NCI-H1105 (cell line): ENCODE results near the gene PLK5.
"Not testable (repeated sequence)": the region's sequence is repeated elsewhere in the genome, so short reads cannot be mapped to it uniquely, and the experiment has no call there.

ENCODE experiments used
- DNase-seq: peaks from one replicate; lab custom pipeline; 2025; lab: John Stamatoyannopoulos, UW

Gene PLK5, protein sequence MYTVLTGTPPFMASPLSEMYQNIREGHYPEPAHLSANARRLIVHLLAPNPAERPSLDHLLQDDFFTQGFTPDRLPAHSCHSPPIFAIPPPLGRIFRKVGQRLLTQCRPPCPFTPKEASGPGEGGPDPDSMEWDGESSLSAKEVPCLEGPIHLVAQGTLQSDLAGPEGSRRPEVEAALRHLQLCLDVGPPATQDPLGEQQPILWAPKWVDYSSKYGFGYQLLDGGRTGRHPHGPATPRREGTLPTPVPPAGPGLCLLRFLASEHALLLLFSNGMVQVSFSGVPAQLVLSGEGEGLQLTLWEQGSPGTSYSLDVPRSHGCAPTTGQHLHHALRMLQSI

DNA sequence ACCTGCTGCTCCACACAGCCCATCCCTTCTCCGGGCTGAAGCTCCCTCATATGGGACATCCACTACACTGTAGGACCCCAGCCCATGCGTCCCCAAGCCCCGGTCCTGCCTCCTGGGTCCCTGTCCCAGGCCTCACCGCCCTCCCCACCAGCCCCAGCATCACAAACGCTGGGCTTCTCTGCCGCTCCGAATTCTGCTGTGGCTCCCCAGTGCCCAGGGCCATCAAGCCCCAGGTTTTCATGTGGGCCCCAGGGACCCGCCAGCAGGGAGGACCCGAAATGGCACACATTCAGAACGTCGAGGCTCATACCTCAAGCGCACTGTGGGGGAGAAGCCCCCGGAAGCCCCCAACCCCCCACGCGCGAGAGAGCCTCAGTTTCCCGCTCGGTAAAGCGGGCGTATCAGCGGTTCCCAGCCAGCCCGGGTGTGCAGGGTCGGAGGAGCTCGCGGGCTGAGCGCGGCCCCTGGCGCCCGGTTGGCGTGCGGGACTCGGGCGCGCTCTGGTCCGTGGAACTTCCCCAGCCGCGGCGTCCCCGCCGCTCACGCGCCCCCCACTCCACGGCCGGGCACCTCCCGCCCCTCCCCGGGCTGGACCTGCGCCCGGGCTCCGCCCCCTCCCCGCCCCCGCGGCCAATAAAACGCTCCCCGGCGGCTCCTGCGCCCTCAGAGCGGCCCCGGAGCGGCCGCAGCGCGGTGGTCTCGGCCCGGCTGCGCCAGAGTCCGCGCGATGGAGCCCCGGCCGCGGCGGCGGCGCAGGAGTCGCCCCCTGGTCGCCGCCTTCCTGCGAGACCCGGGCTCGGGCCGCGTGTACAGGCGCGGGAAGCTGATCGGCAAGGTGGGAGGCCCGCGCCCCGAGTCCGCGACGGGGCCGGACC is at the start of gene PLK5:
PLK5 (plus strand) TSS at position 666 of the 875 bp plus-strand sequence. CDS start 2,920 bp downstream, outside the sequence.
- DNase-seq, result no peak

DNA sequence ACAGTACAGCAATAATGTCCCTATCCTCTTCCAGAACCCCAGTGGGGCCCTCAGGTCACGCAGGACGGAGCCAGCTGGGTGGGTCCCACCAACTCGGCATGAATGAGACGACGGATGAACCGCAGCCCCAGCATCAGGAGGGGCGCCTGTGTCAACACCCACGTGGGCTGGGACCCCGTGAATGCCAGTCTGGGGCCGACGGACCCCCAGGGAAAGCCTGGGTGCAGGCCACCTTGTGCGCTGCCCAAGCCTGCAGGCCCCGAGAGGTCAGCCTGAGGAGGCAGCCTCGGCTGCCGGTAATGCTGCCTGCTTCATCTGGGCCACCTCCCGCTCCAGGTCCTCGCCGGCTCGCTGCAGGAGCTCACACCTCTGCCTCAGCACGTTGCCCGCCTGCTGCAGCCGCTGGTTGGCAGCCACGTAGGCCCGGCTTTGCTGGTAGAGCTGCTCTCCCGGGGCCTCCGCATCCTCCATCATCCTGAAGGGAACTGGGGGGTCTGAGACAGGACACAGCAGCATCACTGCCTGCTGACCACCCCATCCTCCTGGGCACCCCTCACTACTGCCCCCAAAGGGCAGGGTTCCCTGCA is 49.0 kb upstream of the PLK5 start:
- DNase-seq, result no peak

DNA sequence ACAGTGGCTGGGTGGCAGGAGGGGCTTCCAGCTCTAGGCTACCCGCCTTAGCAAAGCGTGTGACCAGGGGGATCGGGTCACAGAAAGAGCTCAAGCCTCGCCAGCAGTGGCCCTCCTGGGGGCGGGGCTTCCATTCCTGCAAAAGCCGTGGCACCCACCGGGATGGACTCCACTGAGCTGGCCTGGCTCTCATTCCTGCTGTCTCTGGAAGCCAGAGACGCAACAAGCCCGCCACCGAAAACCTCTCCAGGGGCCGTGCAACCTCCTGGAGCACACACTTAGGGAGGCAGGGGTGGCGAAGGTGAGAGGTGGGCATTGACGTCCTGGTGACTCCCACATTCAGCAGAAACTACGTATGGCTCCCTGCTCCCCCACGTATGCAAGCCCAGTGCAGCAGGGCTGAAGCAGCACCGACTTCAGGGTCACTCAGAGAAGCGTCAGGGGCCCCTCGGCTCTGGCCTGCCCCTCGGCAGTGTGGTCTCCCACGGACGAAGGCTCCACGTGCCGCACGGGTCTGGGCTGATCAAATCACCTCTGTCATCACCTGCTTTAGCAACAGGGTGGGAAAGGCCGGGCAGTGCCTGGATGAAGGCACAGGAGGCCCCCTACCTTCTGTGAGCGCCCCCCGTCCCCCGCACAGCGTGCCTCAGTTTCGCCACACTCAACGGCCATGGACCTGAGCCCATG is 48.0 kb upstream of the PLK5 start:
- no peak for DNase-seq

DNA sequence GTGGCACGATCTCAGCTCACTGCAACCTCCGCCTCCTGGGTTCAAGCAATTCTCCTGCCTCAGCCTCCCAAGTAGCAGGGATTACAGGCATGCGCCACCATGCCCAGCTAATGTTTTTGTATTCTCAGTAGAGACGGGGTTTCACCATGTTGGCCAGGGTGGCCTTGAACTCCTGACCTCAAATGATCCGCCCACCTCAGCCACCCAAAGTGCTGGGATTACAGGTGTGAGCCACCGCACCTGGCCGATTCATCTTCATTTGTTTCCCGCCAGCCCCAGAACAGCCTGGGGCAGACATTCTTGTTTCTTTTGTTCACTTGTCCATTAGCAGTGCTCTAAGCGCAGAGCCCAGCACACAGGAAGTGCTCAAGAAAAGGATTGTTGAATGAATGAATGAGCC is 46.8 kb upstream of the PLK5 start:
- DNase-seq, result not testable (repeated sequence)

DNA sequence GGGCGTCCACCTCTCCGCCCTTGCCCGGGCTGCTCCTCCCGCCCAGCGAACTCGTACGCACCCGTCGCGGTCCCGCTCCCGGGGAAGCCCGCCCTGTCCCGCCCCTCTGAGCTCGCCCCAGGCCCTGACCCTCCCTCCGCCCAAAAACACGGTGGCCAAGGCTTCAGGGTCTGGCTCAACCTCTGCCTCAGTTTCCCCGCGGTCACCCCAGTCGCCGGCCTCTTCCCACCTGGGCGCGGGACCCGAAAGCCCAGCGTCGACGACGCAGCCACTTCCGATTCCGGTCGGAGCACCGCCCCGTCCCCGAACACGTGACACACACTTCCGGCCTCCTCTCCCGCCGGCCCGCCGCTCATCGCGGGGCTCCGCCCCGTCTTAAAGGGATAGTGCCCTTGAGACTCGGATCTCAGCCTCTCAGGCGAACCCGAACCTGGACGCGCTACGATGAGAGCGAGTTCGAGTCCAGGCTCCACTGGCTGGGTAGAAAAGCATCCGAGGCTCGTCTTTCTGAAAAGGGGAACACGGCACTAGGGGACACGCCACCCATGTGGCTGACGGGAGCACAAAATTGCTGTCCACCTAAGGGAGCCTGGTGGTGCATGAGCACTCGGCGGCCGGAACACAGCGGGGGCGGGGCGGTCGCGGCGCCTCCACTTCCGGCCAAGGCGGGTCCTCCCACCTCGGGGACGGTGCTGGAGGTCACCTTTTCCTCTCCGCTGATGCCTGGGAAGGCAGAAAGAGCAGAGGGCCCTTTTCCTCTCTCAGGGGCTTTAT is 44.8 kb upstream of the PLK5 start, which contains the start of gene C19orf25:
C19orf25 (minus strand) TSS at position 282 of the 774 bp plus-strand sequence. CDS start 312 bp downstream, outside the sequence.
- DNase-seq, result peak; percentile 90

DNA sequence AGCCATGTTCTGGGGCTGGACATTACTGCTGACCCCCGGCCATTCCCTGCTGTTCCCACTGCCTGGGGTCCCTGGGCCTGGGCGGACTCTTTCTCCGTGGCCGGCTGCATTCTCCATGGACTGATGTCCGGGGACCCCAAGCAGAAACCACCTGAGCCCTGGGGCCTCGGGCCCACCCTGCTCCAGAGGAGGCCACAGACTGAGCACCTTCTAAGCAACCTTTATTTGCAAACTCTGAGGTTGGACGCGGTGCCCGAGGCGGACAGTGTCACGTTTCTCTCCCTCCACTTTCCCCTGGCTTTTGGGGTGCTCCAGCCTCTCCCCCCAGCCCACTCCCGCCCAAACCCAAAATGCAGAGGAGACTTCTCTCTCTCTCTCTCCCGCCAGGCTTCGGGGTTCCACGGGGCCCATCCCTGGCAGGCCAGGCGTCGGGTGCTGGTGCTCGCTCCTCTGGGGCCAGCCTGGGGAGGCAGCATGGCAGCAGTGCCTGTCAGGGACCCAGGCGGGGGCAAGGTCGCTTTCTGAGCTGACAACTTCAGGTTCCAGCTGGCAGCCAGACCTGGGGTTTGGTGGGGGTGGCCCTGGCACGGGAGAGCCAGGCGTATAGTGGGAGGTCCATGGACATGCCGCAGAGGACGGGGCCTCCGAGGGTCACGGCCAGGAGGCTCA is 42.5 kb upstream of the PLK5 start:
- DNase-seq, result no peak

DNA sequence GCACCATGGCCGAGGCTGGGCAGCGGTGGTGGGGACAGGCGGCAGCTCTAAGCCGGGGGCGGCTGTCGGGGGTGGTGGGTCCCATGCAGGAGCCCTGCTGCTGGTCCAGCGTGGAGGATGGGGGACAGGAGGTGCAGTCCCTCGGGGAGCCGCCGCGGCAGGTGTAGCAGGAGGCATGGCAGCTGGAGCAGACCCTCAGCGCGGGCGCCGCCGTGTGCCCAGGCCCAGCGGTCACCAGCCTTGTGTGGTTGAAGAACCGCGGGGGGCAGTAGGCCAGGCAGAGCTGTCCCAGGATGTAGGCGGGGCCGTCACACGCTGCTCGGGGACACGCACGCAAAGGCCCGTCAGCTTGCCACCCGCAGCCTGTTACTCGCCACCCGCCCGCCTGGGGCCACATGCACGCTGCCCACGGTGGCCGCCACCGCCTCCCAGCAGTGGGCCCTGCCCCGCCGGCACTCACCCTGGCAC is 42.0 kb upstream of the PLK5 start:
- DNase-seq, result no peak

DNA sequence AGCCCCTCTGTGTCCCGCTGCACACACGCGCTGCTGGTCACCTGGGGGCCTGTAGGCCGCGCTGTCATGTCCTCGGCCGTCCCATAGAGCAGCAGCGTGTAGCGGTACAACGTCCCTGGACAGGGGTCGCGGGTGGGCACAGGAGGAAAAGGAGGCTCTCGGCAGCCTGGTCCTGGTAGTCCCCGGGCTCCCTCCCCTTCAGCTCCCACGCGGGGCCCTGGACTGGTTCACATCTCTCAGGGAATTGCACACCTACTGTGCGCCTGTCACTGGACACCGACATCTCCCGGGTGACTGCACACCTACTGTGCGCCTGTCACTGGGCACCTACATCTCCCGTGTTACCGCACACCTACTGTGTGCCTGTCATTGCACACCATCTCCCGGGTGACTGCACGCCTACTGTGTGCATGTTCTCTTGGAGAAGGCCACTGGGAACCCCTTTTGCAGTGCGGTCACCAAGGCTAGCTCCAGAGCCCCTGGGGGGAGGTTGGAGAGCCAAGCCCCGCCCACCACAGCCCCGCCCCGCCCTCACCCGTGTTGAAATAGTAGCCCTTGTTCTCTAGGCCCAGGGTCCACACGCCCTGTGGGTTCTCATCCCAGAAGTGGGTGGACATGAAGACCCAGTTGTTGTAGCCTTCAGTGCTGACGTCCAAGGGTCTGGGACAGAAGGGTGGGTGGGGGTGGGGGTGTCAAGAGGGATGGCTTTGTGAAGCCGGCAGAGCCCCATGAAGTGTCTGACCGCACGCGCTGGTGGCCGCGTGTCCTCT is 41.3 kb upstream of the PLK5 start:
- DNase-seq, result no peak

DNA sequence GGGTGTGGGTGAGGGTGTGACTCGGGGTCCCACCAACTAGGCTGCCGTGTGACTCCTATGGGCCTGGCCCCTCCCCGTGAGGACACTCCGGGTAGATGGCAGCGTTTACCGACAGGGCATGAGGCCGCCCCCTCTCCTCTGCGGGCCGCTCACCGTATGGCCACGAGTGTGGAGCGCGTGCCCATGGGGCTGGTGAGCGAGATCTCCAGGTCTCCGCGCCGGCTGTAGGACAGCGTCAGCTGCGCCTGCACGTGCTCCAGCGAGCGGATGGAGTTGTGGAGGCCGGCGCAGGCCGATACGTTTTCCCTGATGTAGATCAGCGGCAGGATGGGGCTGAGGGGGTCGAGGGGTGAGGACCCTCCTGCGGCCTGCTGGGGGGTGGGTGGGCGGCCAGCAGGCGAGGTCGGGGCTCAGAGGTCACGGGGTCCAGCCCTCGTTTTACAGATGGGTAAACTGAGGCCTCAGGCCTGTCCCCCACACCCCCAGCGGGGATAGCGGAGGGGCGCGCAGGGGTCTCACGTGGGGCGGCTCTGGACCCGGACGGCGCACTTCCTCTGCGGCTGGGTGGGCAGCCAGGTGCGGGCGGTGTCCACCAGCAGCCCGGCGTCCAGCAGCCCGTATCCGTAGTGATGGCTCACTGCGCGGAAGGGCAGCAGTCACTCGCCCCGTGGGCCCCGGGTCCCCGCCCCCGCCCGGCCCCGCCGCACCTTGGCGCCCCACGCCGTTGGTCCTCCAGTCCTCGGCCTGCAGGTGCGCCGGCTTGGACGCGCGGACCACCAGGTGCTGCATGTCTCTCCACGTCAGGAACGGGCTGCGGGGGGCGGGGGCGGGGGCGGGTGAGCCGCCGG is 40.5 kb upstream of the PLK5 start:
- DNase-seq, result no peak

DNA sequence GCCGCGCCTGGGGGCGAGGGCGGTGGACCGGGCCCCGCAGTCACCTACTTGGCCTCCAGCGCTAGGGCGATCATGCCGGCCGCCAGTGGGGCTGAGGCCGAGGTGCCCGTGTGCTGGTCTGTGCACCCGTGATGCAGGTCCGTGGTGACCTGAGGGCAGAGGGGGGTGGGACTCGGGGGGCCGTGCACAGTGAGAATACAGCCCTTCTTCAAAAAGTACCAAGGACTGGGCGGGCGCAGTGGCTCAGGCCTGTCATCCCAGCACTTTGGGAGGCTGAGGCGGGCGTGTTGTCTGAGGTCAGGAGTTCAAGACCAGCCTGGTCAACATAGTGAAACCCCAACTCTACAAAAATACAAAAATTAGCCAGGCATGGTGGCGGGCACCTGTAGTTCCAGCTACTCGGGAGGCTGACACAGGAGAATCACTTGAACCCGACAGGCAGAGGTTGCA is 39.9 kb upstream of the PLK5 start:
- DNase-seq, result no peak

DNA sequence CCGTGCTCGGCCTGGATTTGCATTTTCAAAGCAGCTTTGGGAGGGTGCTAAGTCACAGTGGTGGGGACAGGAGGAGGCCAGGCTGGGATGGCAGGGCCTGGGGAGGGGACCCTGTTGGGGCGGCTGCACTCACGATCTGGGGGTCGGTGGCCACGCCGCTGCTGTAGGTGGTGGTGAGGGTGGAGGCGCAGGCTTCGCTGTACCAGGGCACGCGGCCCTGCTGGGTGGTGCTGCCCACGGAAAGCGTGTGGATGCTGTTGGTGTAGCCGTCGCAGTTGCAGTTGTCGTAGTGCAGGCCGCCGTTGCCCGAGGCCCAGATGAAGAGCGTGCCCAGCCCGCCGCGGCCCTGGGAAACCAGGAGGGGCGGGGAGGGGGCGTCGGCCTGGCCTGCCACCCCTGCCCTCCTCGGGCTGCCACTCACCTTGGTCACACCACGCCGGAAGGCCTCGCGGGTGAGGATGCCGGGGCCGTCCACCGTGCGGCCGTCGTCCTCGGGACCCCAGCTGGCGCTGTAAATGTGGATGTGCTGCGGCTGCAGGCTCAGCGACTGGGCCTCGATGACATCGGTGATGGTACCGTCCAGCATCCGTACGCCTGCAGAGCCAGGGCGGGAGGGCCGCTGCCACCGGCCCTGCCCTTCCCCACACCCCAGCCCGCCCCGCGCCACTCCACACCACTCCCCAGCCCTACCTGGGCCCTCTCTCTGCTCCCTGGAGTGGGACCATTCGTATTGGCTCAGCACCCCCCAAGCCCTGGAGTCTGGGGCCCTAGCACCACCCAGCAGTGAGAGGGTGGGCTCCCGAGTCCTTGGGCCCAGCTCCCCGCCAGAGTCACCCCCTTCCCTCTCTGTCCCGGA is 36.9 kb upstream of the PLK5 start:
- no peak for DNase-seq

DNA sequence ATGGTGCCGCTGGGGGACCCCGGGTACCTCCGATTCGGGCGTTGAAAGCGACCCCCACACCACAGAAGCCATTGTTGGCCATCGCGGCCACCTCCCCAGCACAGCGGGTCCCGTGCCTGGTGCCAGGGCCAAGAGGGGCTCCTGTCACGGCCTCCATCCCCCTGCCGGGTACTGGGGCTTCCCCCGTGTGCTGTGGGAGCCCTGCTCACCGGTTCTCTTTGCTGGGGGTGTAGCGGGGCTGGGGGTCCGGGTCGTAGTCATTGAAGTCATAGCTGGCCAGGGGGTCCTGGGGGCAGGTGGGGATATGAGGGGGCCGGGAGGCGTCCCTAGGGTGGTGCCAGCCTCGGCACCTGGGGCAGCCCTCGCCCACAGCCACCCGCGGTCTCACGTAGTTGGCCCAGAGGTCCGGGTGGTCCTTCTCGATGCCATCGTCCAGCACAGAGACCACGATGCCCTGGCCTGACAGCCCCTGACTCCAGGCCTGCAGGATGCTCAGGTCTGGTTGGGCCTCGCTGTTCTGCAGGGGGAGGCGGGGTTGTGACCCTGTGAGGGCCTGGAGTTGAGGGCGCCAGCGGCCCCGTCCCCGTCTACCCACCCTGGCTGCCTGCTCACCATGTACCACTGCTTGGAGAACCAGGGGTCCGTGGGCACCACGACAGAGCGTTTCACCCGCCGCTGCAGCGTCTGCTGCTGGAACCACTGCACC is 36.1 kb upstream of the PLK5 start:
- DNase-seq, result no peak

DNA sequence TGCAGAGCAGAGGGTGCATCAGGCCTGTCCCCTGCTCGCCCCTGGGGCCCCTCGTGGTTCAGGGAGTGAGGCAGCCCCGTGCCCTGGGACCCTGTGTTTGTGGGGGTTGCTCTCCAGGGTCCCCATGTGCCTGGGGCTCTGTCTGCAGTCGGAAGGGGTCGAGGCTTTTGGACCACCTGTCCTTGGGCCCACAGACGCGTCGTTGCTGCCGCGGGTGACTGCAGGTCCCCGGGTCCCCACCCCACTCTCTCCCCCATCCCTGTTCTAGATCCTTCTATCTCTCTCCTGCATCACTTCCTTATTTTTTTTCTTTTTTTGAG is 35.6 kb upstream of the PLK5 start:
- no peak for DNase-seq

DNA sequence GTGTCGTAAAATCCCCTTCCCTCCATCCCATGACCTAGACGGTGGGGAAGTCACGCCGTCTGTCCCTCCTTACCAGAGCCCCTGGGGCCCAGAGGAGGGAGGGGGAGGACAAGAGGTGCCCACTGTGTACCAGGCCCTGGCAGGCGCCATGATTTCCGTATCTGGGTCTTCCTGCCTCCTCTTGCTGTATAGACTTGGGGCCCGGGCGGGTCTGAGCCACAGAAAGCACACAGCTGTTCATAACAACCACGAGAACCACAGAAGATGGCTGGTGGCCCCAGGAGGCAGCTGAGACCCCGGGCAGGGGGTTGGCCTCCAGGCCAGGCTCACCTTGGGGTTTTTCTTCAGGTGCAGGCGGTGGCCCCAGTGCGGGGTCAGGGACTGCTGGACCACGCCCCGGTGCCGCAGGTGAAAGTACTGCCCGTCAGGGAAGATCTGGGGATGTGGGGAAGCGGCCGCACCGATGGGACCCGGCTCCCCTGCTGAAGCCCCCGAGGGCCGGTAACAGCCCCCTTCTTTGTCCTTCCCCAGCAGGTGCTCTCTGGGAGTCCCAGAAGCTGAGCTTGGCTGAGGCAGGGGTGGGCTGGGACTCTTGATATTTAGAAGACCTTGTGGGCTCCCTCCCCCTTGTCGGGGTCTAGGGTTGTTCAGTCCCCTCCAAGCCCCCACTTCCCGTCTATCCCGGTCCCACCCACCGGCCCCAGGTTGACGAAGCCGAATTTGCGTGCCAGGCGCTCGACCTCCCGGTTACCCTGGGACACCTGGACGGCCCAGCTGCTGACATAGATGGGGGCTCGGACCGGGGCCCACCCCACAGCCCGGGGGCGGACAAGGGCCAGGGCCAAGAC is 34.2 kb upstream of the PLK5 start:
- DNase-seq, result no peak

DNA sequence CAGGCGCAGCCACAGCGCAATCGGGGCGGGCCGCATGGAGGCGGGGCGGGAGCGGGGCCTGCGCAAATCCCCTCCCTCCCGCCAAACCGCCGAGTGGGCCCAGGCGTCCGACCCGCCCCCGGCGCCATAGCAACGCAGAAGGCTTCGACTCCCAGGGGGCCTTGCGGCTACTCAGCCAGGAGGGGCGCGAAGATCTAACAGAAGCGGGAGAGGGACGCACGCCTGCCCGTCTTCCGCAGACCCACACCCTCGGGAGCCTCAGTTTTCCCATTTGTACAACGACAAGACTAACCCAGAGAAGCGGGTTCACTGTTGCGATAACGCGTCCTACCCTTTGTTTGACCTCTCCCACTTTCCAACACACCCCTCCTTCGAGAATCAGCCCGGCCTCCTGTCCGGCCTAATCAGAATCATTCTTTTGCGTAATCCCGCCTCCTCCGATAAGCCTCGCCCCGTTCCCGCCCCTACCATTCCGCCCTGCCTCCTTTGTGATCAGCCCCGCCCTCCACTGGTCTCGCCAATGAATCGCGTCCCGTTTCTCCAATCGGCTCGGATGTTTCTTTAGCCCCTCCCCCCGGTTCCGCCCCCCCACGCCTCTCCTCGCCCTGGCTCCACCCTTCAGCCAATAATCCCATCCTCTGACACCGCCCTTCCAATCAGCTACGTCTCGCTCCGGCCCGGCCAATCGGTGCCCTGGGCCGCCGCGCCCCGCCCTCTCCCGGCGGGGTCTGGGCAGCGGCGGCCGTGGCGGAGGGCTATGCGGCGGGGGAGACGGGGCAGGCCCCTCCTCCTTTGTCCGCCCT is 33.4 kb upstream of the PLK5 start, which contains the start of gene PCSK4:
PCSK4 (minus strand) TSS at position 40 of the 803 bp plus-strand sequence; CDS start at position 36, 4 bp downstream.
- peak; percentile 99 for DNase-seq
